ENCODE results near the gene RFTN2.

Gene RFTN2

GRCh38 chr2:197575987-197576386, 99.4 kb downstream of the RFTN2 start:
- no peak for DNase-seq (ENCODE audit: extremely low read depth, low read depth)
- TF ChIP-seq CTCF (IDR thresholded peaks at IDR 0.05; ENCODE audit: low read depth, low read length) = no peak

- TF ChIP-seq CTCF (IDR thresholded peaks at IDR 0.05; ENCODE audit: low read depth, low read length) = no peak
- DNase-seq (ENCODE audit: extremely low read depth, low read depth) = no peak
These were observed 101.8 kb downstream of the RFTN2 start for GRCh38 chr2:197573608-197574007.

GRCh38 chr2:197571627-197572271, 103.6 kb downstream of the RFTN2 start:
- peak; percentile 49 for DNase-seq (ENCODE audit: extremely low read depth, low read depth)
- TF ChIP-seq CTCF (IDR thresholded peaks at IDR 0.05; ENCODE audit: low read depth, low read length) = no peak

GRCh38 chr2:197560146-197560665, 115.2 kb downstream of the RFTN2 start:
- no peak for TF ChIP-seq CTCF (IDR thresholded peaks at IDR 0.05; ENCODE audit: low read depth, low read length)
- DNase-seq (ENCODE audit: extremely low read depth, low read depth) = no peak

GRCh38 chr2:197559681-197560080, 115.7 kb downstream of the RFTN2 start:
- no peak for DNase-seq (ENCODE audit: extremely low read depth, low read depth)
- no peak for TF ChIP-seq CTCF (IDR thresholded peaks at IDR 0.05; ENCODE audit: low read depth, low read length)

- no peak for DNase-seq (ENCODE audit: extremely low read depth, low read depth)
- no peak for TF ChIP-seq CTCF (IDR thresholded peaks at IDR 0.05; ENCODE audit: low read depth, low read length)
These were observed 117.0 kb downstream of the RFTN2 start for GRCh38 chr2:197558393-197558792.

GRCh38 chr2:197556456-197556855, 118.9 kb downstream of the RFTN2 start:
- DNase-seq (ENCODE audit: extremely low read depth, low read depth) = no peak
- no peak for TF ChIP-seq CTCF (IDR thresholded peaks at IDR 0.05; ENCODE audit: low read depth, low read length)

All from AG09319 (cell line).